GM23338 (cell line): ENCODE results near the gene CDC42EP5. TPM values are rescaled to one million over a fixed set of nuclear protein-coding genes. Genes with fewer than 3 reads are reported as not detected.
"Not testable (repeated sequence)": the region's sequence is repeated elsewhere in the genome, so short reads cannot be mapped to it uniquely, and the experiment has no call there.

ENCODE experiments used
- ATAC-seq: fragments of 200-7000 bp; cut with Tn5 transposase; 3 replicates; pipeline ENCODE4 v1.9.1; 2020
- DNase-seq: peaks from one replicate; pipeline ENCODE4 v3.0.0-alpha.2; 2015; ENCODE audit warnings: low spot score
- H2AFZ ChIP-seq: fragments of 200-600 bp; sonication (generic); 2 replicates; pipeline ENCODE4 v1.8.0; 2016; ENCODE audit warnings: antibody characterized with exemption, mild to moderate bottlenecking, moderate library complexity
- H3F3A ChIP-seq: fragments of 200-600 bp; sonication (generic); replicated peaks from 2 replicates; pipeline ENCODE4 v1.8.0; 2017; ENCODE audit warnings: antibody characterized with exemption, mixed run types, low read depth
- H3K27ac ChIP-seq: fragments of 200-600 bp; sonication (generic); 2 replicates; pipeline ENCODE4 v1.6.1; 2016; ENCODE audit warnings: low read depth
- H3K27me3 ChIP-seq: fragments of 200-600 bp; sonication (generic); 2 replicates; pipeline ENCODE4 v1.8.0; 2016; ENCODE audit warnings: mild to moderate bottlenecking, mixed run types, moderate library complexity; ENCODE audit not compliant: insufficient read depth
- H3K36me3 ChIP-seq: fragments of 200-600 bp; sonication (generic); 2 replicates; pipeline ENCODE4 v1.8.0; 2016; ENCODE audit warnings: mild to moderate bottlenecking; ENCODE audit not compliant: insufficient read depth
- H3K4me1 ChIP-seq: fragments of 200-600 bp; sonication (generic); 2 replicates; pipeline ENCODE4 v1.8.0; 2016; ENCODE audit warnings: mild to moderate bottlenecking, moderate library complexity; ENCODE audit not compliant: insufficient read depth
- H3K4me2 ChIP-seq: fragments of 200-600 bp; sonication (generic); 2 replicates; pipeline ENCODE4 v1.7.1; 2017; ENCODE audit warnings: mixed run types
- H3K4me3 ChIP-seq: fragments of 200-600 bp; sonication (generic); 2 replicates; pipeline ENCODE4 v1.6.1; 2016; ENCODE audit warnings: mixed run types
- H3K79me2 ChIP-seq: fragments of 200-600 bp; sonication (generic); replicated peaks from 2 replicates; pipeline ENCODE4 v1.8.0; 2017; ENCODE audit warnings: mild to moderate bottlenecking; ENCODE audit not compliant: insufficient read depth
- H3K9me2 ChIP-seq: fragments of 200-600 bp; sonication (generic); 2 replicates; pipeline ENCODE4 v1.8.0; 2017; ENCODE audit not compliant: insufficient read depth
- H4K20me1 ChIP-seq: fragments of 200-600 bp; sonication (generic); replicated peaks from 2 replicates; pipeline ENCODE4 v1.8.0; 2017; ENCODE audit warnings: mild to moderate bottlenecking; ENCODE audit not compliant: insufficient read depth
- H3K27ac Mint-ChIP-seq: 2 replicates; pipeline ENCODE4 v1.8.0; 2020; ENCODE audit warnings: inconsistent platforms, mild to moderate bottlenecking, moderate library complexity, mixed read lengths
- H3K27me3 Mint-ChIP-seq: 3 replicates; pipeline ENCODE4 v1.8.0; 2022; ENCODE audit warnings: low read depth, mild to moderate bottlenecking, moderate library complexity, mixed read lengths, inconsistent platforms; ENCODE audit not compliant: insufficient read depth, poor library complexity
- H3K36me3 Mint-ChIP-seq: 3 replicates; pipeline ENCODE4 v1.8.0; 2021; ENCODE audit warnings: low read depth, mild to moderate bottlenecking, inconsistent platforms, moderate library complexity, mixed read lengths
- H3K4me1 Mint-ChIP-seq: 3 replicates; pipeline ENCODE4 v1.8.0; 2020; ENCODE audit warnings: mild to moderate bottlenecking, inconsistent platforms, mixed read lengths
- H3K4me3 Mint-ChIP-seq: 3 replicates; pipeline ENCODE4 v1.8.0; 2021; ENCODE audit warnings: moderate library complexity, mild to moderate bottlenecking, inconsistent platforms, mixed read lengths
- H3K9me3 Mint-ChIP-seq: 3 replicates; pipeline ENCODE4 v1.8.0; 2020; ENCODE audit warnings: moderate library complexity, mild to moderate bottlenecking, inconsistent platforms, mixed read lengths
- CREB1 ChIP-seq: fragments of 250-450 bp; sonication (Bioruptor Pico); IDR thresholded peaks from 2 replicates; pipeline ENCODE4 v1.5.0; 2020; ENCODE audit warnings: low read depth, mild to moderate bottlenecking, moderate library complexity
- EZH2 ChIP-seq: fragments of 200-600 bp; sonication (generic); IDR thresholded peaks from one replicate; pipeline ENCODE4 v1.8.0; 2017; ENCODE audit warnings: antibody characterized with exemption, mild to moderate bottlenecking, low read depth; ENCODE audit not compliant: unreplicated experiment
- NANOG ChIP-seq: IDR thresholded peaks from 2 replicates; pipeline ENCODE4 v1.6.1; 2016; ENCODE audit warnings: antibody characterized with exemption, borderline replicate concordance
- STAT1 ChIP-seq: IDR thresholded peaks from one replicate; pipeline ENCODE4 v1.6.1; 2016; ENCODE audit warnings: antibody characterized with exemption; ENCODE audit not compliant: unreplicated experiment
- ZNF114 ChIP-seq: fragments of 250-450 bp; sonication (Bioruptor Pico); IDR thresholded peaks from 2 replicates; pipeline ENCODE4 v1.5.0; 2020; ENCODE audit warnings: mild to moderate bottlenecking, moderate library complexity
- ZNF331 ChIP-seq: fragments of 250-450 bp; sonication (Bioruptor Pico); IDR thresholded peaks from 2 replicates; pipeline ENCODE4 v1.5.0; 2020; ENCODE audit warnings: low read depth, mild to moderate bottlenecking, moderate library complexity
- polyA plus RNA-seq: library from polyadenylated mRNA; unstranded; fragments of >200 nt; fragmentation: Nextera tagmentation; extraction: Ambion mirVana; gene quantifications from 2 replicates; pipeline ENCODE4 v1.2.1, GENCODE V29; 2016
- total RNA-seq: library from RNA; depleted of rRNA; stranded (reverse); fragments of >200 nt; shearing (Covaris generic); gene quantifications from 2 replicates; pipeline ENCODE4 v1.2.3, GENCODE V29; 2014
- TF ChIP-seq, protein P1 (sequence below), 2 experiments: fragments of 200-600 bp in 1 of 2; sonication (generic) in 1 of 2; conservative IDR thresholded peaks; 2 replicates each; pipeline versions ENCODE4 v1.5.1 to v1.6.1; 2016 to 2017; ENCODE audit warnings: antibody characterized with exemption in 2 of 2, low read depth in 2 of 2, mild to moderate bottlenecking in 2 of 2, moderate library complexity in 1 of 2
- TF ChIP-seq, protein P2 (sequence below): fragments of 250-450 bp; sonication (Bioruptor Pico); IDR thresholded peaks from 2 replicates; pipeline ENCODE4 v1.5.0; 2020; ENCODE audit warnings: mild to moderate bottlenecking, moderate library complexity

Gene CDC42EP5
- total and polyA plus RNA-seq, 2 experiments from 2014 or later = 1.4 to 3.4 TPM

DNA sequence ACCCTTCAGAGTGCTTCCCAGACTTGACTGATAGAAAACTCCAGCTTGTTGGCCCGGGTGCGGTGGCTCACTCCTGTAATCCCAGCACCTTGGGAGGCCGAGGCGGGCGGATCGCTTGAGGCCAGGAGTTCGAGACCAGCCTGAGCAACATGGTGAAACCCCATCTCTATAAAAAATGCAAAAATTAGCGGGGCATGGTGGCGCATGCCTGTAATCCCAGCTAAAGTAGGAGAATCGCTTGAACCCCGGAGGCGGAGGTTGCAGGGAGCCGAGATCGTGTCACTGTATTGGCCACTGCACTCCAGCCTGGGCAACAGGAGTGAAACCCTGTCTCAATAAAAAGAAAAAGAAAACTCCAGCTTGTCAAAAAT lies 7.0 kb downstream of the CDC42EP5 start:
- Mint-ChIP-seq H3K4me1 (peaks cover 25% of the 10 kb centered on the region), H3K4me3 (peak overlapping the region; percentile 58; the same call in 2 of the 3 replicates), H3K27me3 (peaks cover 40% of the 10 kb centered on the region)
- H3K36me3 ChIP-seq, H3K9me3 Mint-ChIP-seq, H3K4me2 ChIP-seq, H3F3A ChIP-seq, H3K27ac Mint-ChIP-seq, DNase-seq, ATAC-seq, H3K4me3 ChIP-seq, H3K9me2 ChIP-seq, H3K27ac ChIP-seq, H2AFZ ChIP-seq, H4K20me1 ChIP-seq, H3K79me2 ChIP-seq, H3K36me3 Mint-ChIP-seq: not testable (repeated sequence)
- Histone ChIP-seq H3K4me1 (peaks cover 11% of the 10 kb centered on the region), H3K27me3 (peaks cover 35% of the 10 kb centered on the region)

DNA sequence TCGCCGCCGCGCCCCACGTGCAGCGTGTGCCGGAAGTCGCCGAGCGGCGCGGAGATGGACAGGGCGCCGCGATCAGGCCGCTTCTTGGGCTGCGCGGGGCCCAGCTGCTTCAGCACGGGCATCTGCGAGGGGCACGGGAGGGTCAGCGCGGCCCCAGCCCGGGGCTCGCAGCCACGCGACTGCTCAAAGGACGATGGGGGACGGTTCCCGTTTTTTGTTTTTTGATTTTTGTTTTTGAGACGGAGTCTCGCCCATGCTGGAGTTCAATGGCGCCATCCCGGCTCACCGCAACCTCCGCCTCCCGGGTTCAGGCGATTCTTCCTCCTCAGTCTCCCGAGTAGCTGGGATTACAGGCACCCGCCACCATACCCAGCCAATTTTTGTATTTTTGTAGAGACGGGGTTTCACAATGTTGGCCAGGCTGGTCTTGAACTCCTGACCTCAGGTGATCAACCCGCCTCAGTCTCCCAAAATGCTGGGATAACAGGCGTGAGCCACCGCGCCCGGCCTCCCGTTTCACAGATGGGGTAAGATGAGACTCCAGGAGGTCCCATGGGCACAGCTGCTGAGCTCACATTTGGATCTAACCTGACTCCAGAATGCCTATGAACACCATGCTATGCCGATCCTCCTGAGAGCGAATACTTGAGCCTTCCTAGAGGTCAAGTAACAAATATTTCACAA lies 7.5 kb downstream of the CDC42EP5 start:
- Histone ChIP-seq H3K4me3 (peak overlapping the region; percentile 38; the same call in 1 of the 2 replicates), H3K36me3 (no peaks in the 10 kb centered on the region), H3K9me2 (no peaks in the 10 kb centered on the region), H3K27me3 (peaks cover 30% of the 10 kb centered on the region), H3K27ac (no peak overlapping the region), H3K4me1 (peaks cover 11% of the 10 kb centered on the region), H4K20me1 (no peaks in the 10 kb centered on the region; the same call in 1 of the 2 replicates), H3F3A (peaks cover 9% of the 10 kb centered on the region; the same call in 1 of the 2 replicates), H3K79me2 (no peaks in the 10 kb centered on the region; the same call in 1 of the 2 replicates), H3K4me2 (no peak overlapping the region), H2AFZ (peak overlapping the region; percentile 56; the same call in 1 of the 2 replicates)
- Mint-ChIP-seq H3K27me3 (peaks cover 36% of the 10 kb centered on the region), H3K36me3 (peaks cover 13% of the 10 kb centered on the region), H3K27ac (no peak overlapping the region), H3K4me1 (peaks cover 21% of the 10 kb centered on the region), H3K9me3 (peaks cover 5% of the 10 kb centered on the region; the same call in 1 of the 3 replicates), H3K4me3 (peak overlapping the region; percentile 58)
- ATAC-seq (no peak), DNase-seq (peak; percentile 54)
- TF ChIP-seq ZNF114 (no peak), ZNF331 (CRISPR knock-in tag) (no peak), NANOG (no peak), EZH2 (no peak), STAT1 (no peak), CREB1 (CRISPR knock-in tag) (no peak)
- TF ChIP-seq, protein P1, sequence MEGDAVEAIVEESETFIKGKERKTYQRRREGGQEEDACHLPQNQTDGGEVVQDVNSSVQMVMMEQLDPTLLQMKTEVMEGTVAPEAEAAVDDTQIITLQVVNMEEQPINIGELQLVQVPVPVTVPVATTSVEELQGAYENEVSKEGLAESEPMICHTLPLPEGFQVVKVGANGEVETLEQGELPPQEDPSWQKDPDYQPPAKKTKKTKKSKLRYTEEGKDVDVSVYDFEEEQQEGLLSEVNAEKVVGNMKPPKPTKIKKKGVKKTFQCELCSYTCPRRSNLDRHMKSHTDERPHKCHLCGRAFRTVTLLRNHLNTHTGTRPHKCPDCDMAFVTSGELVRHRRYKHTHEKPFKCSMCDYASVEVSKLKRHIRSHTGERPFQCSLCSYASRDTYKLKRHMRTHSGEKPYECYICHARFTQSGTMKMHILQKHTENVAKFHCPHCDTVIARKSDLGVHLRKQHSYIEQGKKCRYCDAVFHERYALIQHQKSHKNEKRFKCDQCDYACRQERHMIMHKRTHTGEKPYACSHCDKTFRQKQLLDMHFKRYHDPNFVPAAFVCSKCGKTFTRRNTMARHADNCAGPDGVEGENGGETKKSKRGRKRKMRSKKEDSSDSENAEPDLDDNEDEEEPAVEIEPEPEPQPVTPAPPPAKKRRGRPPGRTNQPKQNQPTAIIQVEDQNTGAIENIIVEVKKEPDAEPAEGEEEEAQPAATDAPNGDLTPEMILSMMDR (conservative IDR thresholded peaks at IDR 0.05; ENCODE audit: low read depth in 2 of 2) = no peak; a peak in 1 of 4 replicates
- TF ChIP-seq, protein P2, sequence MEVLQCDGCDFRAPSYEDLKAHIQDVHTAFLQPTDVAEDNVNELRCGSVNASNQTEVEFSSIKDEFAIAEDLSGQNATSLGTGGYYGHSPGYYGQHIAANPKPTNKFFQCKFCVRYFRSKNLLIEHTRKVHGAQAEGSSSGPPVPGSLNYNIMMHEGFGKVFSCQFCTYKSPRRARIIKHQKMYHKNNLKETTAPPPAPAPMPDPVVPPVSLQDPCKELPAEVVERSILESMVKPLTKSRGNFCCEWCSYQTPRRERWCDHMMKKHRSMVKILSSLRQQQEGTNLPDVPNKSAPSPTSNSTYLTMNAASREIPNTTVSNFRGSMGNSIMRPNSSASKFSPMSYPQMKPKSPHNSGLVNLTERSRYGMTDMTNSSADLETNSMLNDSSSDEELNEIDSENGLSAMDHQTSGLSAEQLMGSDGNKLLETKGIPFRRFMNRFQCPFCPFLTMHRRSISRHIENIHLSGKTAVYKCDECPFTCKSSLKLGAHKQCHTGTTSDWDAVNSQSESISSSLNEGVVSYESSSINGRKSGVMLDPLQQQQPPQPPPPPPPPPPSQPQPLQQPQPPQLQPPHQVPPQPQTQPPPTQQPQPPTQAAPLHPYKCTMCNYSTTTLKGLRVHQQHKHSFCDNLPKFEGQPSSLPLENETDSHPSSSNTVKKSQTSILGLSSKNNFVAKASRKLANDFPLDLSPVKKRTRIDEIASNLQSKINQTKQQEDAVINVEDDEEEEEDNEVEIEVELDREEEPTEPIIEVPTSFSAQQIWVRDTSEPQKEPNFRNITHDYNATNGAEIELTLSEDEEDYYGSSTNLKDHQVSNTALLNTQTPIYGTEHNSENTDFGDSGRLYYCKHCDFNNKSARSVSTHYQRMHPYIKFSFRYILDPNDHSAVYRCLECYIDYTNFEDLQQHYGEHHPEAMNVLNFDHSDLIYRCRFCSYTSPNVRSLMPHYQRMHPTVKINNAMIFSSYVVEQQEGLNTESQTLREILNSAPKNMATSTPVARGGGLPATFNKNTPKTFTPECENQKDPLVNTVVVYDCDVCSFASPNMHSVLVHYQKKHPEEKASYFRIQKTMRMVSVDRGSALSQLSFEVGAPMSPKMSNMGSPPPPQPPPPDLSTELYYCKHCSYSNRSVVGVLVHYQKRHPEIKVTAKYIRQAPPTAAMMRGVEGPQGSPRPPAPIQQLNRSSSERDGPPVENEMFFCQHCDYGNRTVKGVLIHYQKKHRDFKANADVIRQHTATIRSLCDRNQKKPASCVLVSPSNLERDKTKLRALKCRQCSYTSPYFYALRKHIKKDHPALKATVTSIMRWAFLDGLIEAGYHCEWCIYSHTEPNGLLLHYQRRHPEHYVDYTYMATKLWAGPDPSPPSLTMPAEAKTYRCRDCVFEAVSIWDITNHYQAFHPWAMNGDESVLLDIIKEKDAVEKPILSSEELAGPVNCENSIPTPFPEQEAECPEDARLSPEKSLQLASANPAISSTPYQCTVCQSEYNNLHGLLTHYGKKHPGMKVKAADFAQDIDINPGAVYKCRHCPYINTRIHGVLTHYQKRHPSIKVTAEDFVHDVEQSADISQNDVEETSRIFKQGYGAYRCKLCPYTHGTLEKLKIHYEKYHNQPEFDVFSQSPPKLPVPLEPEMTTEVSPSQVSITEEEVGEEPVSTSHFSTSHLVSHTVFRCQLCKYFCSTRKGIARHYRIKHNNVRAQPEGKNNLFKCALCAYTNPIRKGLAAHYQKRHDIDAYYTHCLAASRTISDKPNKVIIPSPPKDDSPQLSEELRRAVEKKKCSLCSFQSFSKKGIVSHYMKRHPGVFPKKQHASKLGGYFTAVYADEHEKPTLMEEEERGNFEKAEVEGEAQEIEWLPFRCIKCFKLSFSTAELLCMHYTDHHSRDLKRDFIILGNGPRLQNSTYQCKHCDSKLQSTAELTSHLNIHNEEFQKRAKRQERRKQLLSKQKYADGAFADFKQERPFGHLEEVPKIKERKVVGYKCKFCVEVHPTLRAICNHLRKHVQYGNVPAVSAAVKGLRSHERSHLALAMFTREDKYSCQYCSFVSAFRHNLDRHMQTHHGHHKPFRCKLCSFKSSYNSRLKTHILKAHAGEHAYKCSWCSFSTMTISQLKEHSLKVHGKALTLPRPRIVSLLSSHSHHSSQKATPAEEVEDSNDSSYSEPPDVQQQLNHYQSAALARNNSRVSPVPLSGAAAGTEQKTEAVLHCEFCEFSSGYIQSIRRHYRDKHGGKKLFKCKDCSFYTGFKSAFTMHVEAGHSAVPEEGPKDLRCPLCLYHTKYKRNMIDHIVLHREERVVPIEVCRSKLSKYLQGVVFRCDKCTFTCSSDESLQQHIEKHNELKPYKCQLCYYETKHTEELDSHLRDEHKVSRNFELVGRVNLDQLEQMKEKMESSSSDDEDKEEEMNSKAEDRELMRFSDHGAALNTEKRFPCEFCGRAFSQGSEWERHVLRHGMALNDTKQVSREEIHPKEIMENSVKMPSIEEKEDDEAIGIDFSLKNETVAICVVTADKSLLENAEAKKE (CRISPR knock-in tag) = no peak
